BJ (cell line): ENCODE measurements around the gene SCYGR2. TPM values are rescaled to one million over a fixed set of nuclear protein-coding genes. Genes with fewer than 3 reads are reported as not detected.

Source experiments
- CTCF ChIA-PET: fragments of 350-600 bp; formaldehyde crosslinking; extraction: SDS; loops from one replicate; lab custom pipeline; 2021; ENCODE audit warnings: antibody characterized with exemption, inconsistent platforms; lab: Yijun Ruan, JAX
- POLR2A ChIA-PET: fragments of 300-600 bp; sonication (Branson Sonifier 250); formaldehyde crosslinking; extraction: SDS; loops from one replicate; lab custom pipeline; 2021; ENCODE audit warnings: antibody characterized with exemption; lab: Charles Lee
- DNase-seq: peaks from one replicate; pipeline ENCODE4 v3.0.0-alpha.2; 2011; ENCODE audit warnings: low read depth
- H3K27me3 ChIP-seq: 2 replicates; pipeline ENCODE4 v1.6.0; 2011; ENCODE audit warnings: low read length; ENCODE audit not compliant: control insufficient read depth, insufficient read depth
- H3K36me3 ChIP-seq: 2 replicates; pipeline ENCODE4 v1.5.1; 2011; ENCODE audit warnings: low read length; ENCODE audit not compliant: control insufficient read depth, insufficient read depth
- H3K4me3 ChIP-seq: 2 replicates; pipeline ENCODE4 v1.5.1; 2011; ENCODE audit warnings: low read depth, mild to moderate bottlenecking, control low read depth, low read length
- CTCF ChIP-seq: IDR thresholded peaks from 2 replicates; pipeline ENCODE4 v1.5.1; 2011; ENCODE audit warnings: low read depth, mild to moderate bottlenecking, control low read depth, inconsistent platforms, low read length, moderate library complexity; ENCODE audit not compliant: insufficient read depth
- polyA plus RNA-seq: library from polyadenylated mRNA; depleted of rRNA; stranded (reverse); fragments of >200 nt; gene quantifications from 2 replicates; pipeline ENCODE4 v1.2.3, GENCODE V29; 2011

The SCYGR2 gene
- polyA plus RNA-seq, 1 experiment = not detected

DNA sequence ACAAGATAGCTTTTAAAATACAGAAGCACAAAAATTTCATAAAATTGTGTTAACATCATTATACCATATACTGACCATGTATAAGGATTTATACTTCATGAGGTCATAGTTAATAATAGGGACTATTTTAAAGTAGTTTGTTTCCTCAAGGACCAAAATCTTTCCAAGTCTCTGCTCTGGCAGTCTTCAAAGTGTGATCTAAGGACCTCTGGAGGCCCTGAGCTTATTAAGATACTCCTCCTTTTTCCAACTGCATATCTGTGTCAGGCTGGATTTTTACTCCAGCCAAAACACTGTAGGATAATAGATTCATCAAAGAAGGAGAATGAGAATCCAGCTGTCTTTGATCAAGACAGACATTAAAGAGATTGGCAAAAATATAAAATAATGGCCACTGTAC is 1.7 kb upstream of the SCYGR2 start:
- Histone ChIP-seq H3K4me3 (no peak overlapping the region), H3K36me3 (no peaks in the 10 kb centered on the region), H3K27me3 (no peaks in the 10 kb centered on the region; the same call in 1 of the 2 replicates)
- DNase-seq = no peak
- no peak for TF ChIP-seq CTCF
- CTCF ChIA-PET = interaction anchor here (1.3 to 1.4 kb wide), 2 partner anchors 61 to 190 kb away, joined by 3 to 6 read pairs; no protein-coding TSS in a partner anchor
- POLR2A ChIA-PET = no interaction called here

- no peak for TF ChIP-seq CTCF
- Histone ChIP-seq H3K36me3 (no peaks in the 10 kb centered on the region), H3K27me3 (no peaks in the 10 kb centered on the region; the same call in 1 of the 2 replicates), H3K4me3 (no peak overlapping the region)
- POLR2A ChIA-PET = no interaction called here
- CTCF ChIA-PET = no interaction called here
- DNase-seq = no peak
Observed at GRCh38 chr2:227597998-227598397, 695 bp upstream of the SCYGR2 start.

DNA sequence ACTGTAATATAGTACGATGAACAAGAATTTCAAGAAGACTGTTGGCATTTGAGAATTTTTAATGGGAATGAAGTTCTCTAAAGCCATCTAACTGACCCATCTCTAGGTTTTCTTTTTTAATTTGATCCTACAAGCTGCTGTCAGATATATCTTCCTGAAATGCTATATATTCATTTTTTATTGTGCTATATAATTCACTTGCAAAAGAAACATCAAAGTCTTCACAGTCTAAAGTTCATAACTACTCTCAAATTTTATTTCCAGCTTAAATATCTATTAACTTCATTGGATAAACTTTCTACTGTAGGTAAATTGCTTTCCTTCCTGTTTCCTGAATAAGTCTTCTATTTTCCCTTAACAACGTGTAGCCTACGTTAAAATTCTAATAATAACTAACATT is 3.7 kb downstream of the SCYGR2 start:
- no peaks in the 10 kb centered on the region for H3K36me3 ChIP-seq
- POLR2A ChIA-PET = no interaction called here
- DNase-seq = no peak
- H3K4me3 ChIP-seq = no peak overlapping the region
- CTCF ChIA-PET = no interaction called here
- no peaks in the 10 kb centered on the region for H3K27me3 ChIP-seq
- no peak for TF ChIP-seq CTCF

GRCh38 chr2:227606476-227606875 is 7.8 kb downstream of the SCYGR2 start:
- POLR2A ChIA-PET = no interaction called here

DNA sequence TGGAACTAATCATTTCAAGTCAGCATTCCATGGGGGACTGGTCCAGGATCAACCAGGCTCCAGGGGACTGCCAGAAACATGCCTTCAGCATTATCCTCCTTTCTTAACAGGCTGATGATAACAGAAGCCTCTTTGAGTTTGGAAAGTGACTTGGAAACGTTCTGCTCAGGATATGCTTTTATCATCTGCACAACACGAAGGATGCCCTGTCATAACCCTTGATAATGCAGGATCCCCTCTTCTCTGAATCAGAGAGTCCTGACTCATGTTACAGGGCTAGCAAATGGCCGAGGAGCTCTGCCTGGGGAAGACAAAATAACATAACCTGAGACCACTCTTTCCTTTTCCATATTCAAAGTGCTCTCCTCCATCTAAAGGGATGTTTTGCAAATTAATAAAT is 9.2 kb downstream of the SCYGR2 start:
- Histone ChIP-seq H3K36me3 (no peaks in the 10 kb centered on the region), H3K27me3 (no peaks in the 10 kb centered on the region), H3K4me3 (no peak overlapping the region)
- no peak for TF ChIP-seq CTCF
- DNase-seq = no peak
- CTCF ChIA-PET = interaction anchor here (0.5 to 1.2 kb wide), 2 partner anchors 50 to 1559 kb away, joined by 3 read pairs; no protein-coding TSS in a partner anchor
- POLR2A ChIA-PET = interaction anchor here (0.6 kb wide), 1 partner anchor 220 kb away, joined by 6 read pairs; no protein-coding TSS in a partner anchor

More at GRCh38 chr2:227606476-227606875, 7.8 kb downstream of the SCYGR2 start:
- no peak for DNase-seq
- Histone ChIP-seq H3K27me3 (no peaks in the 10 kb centered on the region), H3K36me3 (no peaks in the 10 kb centered on the region), H3K4me3 (no peak overlapping the region)
- CTCF ChIA-PET = no interaction called here
- TF ChIP-seq CTCF = no peak
